HCT116 (cell line): Measurements from ENCODE around the gene THBD.

Experiments
- CTCF ChIP-seq, 3 experiments: fragments of 200-600 bp in 1 of 3; sonication (generic) in 1 of 3; IDR thresholded peaks in 2 of 3; conservative IDR thresholded peaks in 1 of 3; 2 replicates each; pipeline ENCODE4 v1.5.1; 2012 to 2017; ENCODE audit warnings: low read depth in 2 of 3, low read length in 2 of 3, antibody characterized with exemption in 1 of 3, borderline replicate concordance in 1 of 3, control low read depth in 1 of 3, mild to moderate bottlenecking in 1 of 3, mixed read lengths in 1 of 3, mixed run types in 1 of 3, moderate library complexity in 1 of 3; ENCODE audit not compliant: insufficient read depth in 1 of 3
- EZH2 ChIP-seq: fragments of 200-600 bp; sonication (generic); IDR thresholded peaks from 2 replicates; pipeline ENCODE4 v1.6.1; 2017; ENCODE audit warnings: antibody characterized with exemption, mixed run types

GRCh38 chr20:23096986-23097520 is 47.6 kb upstream of the THBD start:
- TF ChIP-seq CTCF (IDR thresholded peaks at IDR 0.05 in 2 of 3, conservative IDR thresholded peaks at IDR 0.05 in 1 of 3; ENCODE audit: borderline replicate concordance in 1 of 3, insufficient read depth in 1 of 3, low read depth in 2 of 3, low read length in 2 of 3) (no peak), EZH2 (no peak)
